Measurements from ENCODE around the gene RELCH.

GRCh38 chr18:62245177-62245576, 58.1 kb downstream of the RELCH start:
- TF ChIP-seq GATA2 (IDR thresholded peaks at IDR 0.05; ENCODE audit: low read depth, low read length), result no peak
- TF ChIP-seq GATA3 (IDR thresholded peaks at IDR 0.05; ENCODE audit: low read depth, low read length), result no peak

Data from SH-SY5Y (cell line).